ENCODE measurements around the gene SBNO2.

SBNO2 gene, protein sequence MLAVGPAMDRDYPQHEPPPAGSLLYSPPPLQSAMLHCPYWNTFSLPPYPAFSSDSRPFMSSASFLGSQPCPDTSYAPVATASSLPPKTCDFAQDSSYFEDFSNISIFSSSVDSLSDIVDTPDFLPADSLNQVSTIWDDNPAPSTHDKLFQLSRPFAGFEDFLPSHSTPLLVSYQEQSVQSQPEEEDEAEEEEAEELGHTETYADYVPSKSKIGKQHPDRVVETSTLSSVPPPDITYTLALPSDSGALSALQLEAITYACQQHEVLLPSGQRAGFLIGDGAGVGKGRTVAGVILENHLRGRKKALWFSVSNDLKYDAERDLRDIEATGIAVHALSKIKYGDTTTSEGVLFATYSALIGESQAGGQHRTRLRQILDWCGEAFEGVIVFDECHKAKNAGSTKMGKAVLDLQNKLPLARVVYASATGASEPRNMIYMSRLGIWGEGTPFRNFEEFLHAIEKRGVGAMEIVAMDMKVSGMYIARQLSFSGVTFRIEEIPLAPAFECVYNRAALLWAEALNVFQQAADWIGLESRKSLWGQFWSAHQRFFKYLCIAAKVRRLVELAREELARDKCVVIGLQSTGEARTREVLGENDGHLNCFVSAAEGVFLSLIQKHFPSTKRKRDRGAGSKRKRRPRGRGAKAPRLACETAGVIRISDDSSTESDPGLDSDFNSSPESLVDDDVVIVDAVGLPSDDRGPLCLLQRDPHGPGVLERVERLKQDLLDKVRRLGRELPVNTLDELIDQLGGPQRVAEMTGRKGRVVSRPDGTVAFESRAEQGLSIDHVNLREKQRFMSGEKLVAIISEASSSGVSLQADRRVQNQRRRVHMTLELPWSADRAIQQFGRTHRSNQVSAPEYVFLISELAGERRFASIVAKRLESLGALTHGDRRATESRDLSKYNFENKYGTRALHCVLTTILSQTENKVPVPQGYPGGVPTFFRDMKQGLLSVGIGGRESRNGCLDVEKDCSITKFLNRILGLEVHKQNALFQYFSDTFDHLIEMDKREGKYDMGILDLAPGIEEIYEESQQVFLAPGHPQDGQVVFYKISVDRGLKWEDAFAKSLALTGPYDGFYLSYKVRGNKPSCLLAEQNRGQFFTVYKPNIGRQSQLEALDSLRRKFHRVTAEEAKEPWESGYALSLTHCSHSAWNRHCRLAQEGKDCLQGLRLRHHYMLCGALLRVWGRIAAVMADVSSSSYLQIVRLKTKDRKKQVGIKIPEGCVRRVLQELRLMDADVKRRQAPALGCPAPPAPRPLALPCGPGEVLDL (N-terminal part only)
- 112 to 324 (median 162) reads per million in 9 experiments for total RNA-seq

DNA sequence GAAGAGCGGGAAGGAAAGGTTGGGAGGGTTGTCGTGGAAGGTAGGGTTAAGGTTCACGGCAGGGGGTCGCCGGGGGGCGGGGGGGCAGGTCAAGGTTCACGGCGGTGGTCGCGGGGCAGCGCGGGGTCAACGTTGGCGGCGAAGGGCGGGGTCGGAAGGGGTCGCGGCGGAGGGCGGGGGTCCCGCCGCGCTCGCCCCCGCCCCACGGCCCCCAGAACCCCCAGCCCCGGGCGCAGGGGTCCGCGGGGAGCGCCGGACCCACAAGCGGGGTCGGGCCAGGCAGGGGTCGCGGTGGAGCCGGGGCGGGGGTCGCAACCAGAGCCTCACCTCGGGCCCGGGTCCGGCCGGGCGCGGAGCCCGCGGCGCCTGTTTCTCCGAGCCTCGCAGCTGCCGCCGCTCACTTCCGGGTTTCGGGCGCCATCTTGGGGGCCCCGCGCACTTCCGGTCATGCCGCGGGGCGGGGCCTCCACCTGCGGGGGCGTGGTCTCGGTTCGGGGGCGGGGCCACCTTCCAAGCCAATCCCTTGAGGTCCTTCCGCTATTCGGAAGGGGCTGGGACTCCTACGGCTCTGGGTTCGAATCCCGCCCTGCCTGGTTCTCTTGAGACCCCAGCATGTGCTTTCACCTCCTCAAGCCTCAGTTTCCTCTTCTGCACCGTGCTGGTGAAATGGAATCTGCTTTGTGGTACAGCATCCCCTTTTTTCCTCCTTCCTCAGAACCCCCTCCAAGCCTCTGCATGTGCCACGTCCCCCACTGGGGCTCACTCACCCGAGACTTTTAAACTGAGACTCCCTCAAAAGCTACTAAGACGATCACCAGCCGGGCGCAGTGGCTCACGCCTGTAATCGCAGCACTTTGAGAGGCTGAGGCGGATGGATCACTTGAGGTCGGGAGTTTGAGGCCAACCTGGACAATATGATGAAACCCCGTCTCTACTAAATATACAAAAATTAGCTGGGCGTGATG is at the start of gene SBNO2:
TSS of gene SBNO2 (minus strand) at position 424 of the 965 bp plus-strand sequence. CDS start 19,992 bp downstream, outside the sequence.
- peaks cover 11% of the 10 kb centered on the region for H3K36me3 Mint-ChIP-seq (ENCODE audit: insufficient read depth)
- H3K4me3 Mint-ChIP-seq, result peak within 1 kb of the TSS; percentile 87 to 91
- no peaks in the 10 kb centered on the region for H3K27me3 Mint-ChIP-seq
- ATAC-seq (replicated peaks) (peak; percentile 92), DNase-seq (peak; percentile 91 to 95 (median 94))
- peak within 1 kb of the TSS; percentile 90 to 94 for H3K27ac Mint-ChIP-seq
- H3K9me3 Mint-ChIP-seq, result no peaks in the 10 kb centered on the region
- H3K4me1 Mint-ChIP-seq (ENCODE audit: low read depth in 2 of 2), result peaks cover 20 to 24% of the 10 kb centered on the region in 2 donors

GRCh38 chr19:1223018-1223855 is 49.2 kb upstream of the SBNO2 start:
- H3K4me1 Mint-ChIP-seq (ENCODE audit: low read depth in 2 of 2), result peaks cover 0 to under 1% of the 10 kb centered on the region in 2 donors
- H3K27ac Mint-ChIP-seq, result no peak overlapping the region
- no peaks in the 10 kb centered on the region for H3K9me3 Mint-ChIP-seq
- no peak overlapping the region for H3K4me3 Mint-ChIP-seq
- DNase-seq, result no peak
- ATAC-seq (replicated peaks), result no peak
- H3K27me3 Mint-ChIP-seq, result no peaks in the 10 kb centered on the region
- peaks cover 16% of the 10 kb centered on the region for H3K36me3 Mint-ChIP-seq (ENCODE audit: insufficient read depth)

- H3K9me3 Mint-ChIP-seq, result no peaks in the 10 kb centered on the region
- no peaks in the 10 kb centered on the region for H3K27me3 Mint-ChIP-seq
- no peak for ATAC-seq (replicated peaks)
- H3K36me3 Mint-ChIP-seq (ENCODE audit: insufficient read depth), result peaks cover 13% of the 10 kb centered on the region
- H3K4me1 Mint-ChIP-seq (ENCODE audit: low read depth in 2 of 2), result peaks cover 0 to 2% of the 10 kb centered on the region in 2 donors
- no peak for DNase-seq
- H3K27ac Mint-ChIP-seq, result no peak overlapping the region
- no peak overlapping the region for H3K4me3 Mint-ChIP-seq
Measured at GRCh38 chr19:1222394-1222793, 48.3 kb upstream of the SBNO2 start.

- no peaks in the 10 kb centered on the region for H3K9me3 Mint-ChIP-seq
- H3K27ac Mint-ChIP-seq, result no peak overlapping the region
- peaks cover 18% of the 10 kb centered on the region for H3K36me3 Mint-ChIP-seq (ENCODE audit: insufficient read depth)
- no peaks in the 10 kb centered on the region for H3K27me3 Mint-ChIP-seq
- peaks cover 2 to 3% of the 10 kb centered on the region in 2 donors for H3K4me1 Mint-ChIP-seq (ENCODE audit: low read depth in 2 of 2)
- DNase-seq, result no peak
- ATAC-seq (replicated peaks), result no peak
- H3K4me3 Mint-ChIP-seq, result no peak overlapping the region
Measured at GRCh38 chr19:1221904-1222255, 47.8 kb upstream of the SBNO2 start.

DNA sequence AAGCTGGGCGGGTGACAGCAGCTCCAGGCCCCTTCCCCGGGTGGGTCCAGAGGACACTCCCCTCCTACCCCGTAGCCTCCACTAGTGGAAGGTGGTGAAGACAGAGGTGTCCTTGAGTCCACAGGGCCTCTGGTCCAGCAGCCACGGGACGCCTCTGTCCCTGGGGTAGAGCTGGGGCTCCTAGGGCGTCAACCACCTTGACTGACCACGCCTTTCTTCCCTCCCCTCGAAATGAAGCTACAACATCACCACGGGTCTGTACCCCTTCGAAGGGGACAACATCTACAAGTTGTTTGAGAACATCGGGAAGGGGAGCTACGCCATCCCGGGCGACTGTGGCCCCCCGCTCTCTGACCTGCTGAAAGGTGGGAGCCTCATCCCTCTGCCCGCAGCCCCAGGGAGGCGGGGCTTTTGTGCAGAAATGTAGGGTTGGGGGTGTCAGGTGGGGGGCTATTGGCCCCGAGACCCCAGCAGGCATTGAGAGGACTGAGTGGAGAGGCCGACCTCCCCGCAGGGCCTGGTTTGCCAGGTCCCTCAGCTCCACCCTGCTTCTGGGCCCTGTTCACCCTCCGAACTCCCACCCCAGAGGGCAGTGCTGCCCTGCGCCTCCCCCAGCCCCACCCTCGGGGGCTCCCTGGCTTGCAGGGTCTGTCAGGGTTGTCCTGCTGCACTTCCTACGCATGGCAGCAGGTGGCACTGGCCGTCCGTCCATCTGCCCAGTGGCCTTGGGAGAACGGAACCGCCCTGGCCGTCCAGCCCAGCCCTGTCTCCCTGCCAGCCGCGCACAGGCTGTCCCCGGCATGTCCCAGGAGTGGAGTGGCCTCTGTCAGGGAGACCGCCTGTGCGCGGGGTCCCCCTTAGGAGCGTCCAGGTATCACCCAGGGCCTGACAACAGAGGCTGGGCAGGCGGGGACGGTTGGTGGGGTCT is 47.2 kb upstream of the SBNO2 start:
- no peak for DNase-seq
- ATAC-seq (replicated peaks), result no peak
- Mint-ChIP-seq H3K36me3 (ENCODE audit: insufficient read depth) (peaks cover 22% of the 10 kb centered on the region), H3K27me3 (no peaks in the 10 kb centered on the region), H3K4me3 (no peak overlapping the region), H3K4me1 (ENCODE audit: low read depth in 2 of 2) (peaks cover 2 to 3% of the 10 kb centered on the region in 2 donors), H3K9me3 (no peaks in the 10 kb centered on the region), H3K27ac (peak overlapping the region in 1 of 2 donors; percentile 41)

- no peak for DNase-seq
- Mint-ChIP-seq H3K27ac (peak overlapping the region in 1 of 2 donors; percentile 41), H3K4me1 (ENCODE audit: low read depth in 2 of 2) (peaks cover 3 to 4% of the 10 kb centered on the region in 2 donors), H3K9me3 (no peaks in the 10 kb centered on the region), H3K27me3 (no peaks in the 10 kb centered on the region), H3K4me3 (no peak overlapping the region), H3K36me3 (ENCODE audit: insufficient read depth) (peaks cover 22% of the 10 kb centered on the region)
- no peak for ATAC-seq (replicated peaks)
Measured at GRCh38 chr19:1220477-1220930, 46.4 kb upstream of the SBNO2 start.

DNA sequence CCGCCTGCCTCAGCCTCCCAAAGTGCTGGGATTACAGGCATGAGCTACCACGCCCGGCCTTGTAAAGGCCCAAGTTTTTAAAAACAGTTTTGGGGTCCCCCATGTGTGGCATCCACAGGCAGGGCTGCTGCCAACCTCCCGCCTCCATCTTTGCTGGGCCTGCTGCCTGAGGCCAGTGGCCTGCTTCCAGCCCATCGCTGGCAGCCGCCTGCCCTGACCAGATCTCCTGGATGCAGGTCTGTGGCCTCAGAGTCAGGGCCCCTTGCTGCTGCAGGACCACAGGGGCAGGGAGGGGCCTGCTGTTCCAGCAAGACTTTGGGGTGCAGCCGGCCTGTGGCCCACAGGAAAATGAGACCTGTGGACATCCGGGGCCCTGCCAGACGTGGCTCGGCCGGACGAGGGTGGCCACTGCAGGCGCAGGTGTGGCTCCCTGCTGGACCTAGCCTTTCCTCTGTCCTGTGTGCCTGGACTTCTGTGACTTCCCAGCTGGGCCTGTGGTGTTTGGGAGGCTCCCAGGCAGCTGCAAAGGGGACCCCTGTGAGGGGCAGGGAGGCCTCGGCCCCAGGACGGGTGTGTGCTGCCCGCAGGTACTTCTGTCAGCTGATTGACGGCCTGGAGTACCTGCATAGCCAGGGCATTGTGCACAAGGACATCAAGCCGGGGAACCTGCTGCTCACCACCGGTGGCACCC is 45.9 kb upstream of the SBNO2 start:
- Mint-ChIP-seq H3K27ac (no peak overlapping the region), H3K9me3 (no peaks in the 10 kb centered on the region), H3K4me3 (no peak overlapping the region), H3K27me3 (no peaks in the 10 kb centered on the region), H3K36me3 (ENCODE audit: insufficient read depth) (peaks cover 21% of the 10 kb centered on the region), H3K4me1 (ENCODE audit: low read depth in 2 of 2) (peaks cover 3 to 4% of the 10 kb centered on the region in 2 donors)
- DNase-seq, result no peak
- ATAC-seq (replicated peaks), result no peak

GRCh38 chr19:1218751-1219567 is 44.9 kb upstream of the SBNO2 start:
- no peak overlapping the region for H3K27ac Mint-ChIP-seq
- ATAC-seq (replicated peaks), result no peak
- no peak overlapping the region for H3K4me3 Mint-ChIP-seq
- no peaks in the 10 kb centered on the region for H3K27me3 Mint-ChIP-seq
- H3K9me3 Mint-ChIP-seq, result no peaks in the 10 kb centered on the region
- H3K4me1 Mint-ChIP-seq (ENCODE audit: low read depth in 2 of 2), result peaks cover 5 to 7% of the 10 kb centered on the region in 2 donors
- H3K36me3 Mint-ChIP-seq (ENCODE audit: insufficient read depth), result peaks cover 24% of the 10 kb centered on the region
- DNase-seq, result no peak

GRCh38 chr19:1217366-1217765 is 43.3 kb upstream of the SBNO2 start:
- Mint-ChIP-seq H3K36me3 (ENCODE audit: insufficient read depth) (peaks cover 32% of the 10 kb centered on the region), H3K27ac (peak overlapping the region in 1 of 2 donors; percentile 41)
- DNase-seq, result no peak

DNA sequence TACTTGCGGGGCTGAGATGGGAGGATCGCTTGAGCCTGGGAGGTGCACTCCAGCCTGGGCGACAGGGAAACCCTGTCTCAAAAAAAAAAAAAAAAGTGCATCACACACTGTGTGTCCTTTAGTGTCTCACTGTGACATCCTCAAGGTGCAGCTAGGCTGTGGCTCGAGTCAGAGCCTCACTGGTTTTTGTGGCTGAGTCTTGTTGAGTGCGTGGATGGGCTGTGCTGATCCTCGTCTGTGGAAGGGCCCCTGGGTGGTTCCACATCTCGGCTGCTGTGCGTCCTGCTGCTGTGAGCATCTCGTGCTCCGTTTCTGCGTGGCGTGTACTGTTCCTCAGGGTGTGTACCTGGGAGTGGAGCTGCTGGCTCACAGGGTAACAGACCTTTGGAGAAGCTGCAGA is 42.7 kb upstream of the SBNO2 start:
- no peak for DNase-seq
- Mint-ChIP-seq H3K27ac (no peak overlapping the region), H3K4me1 (ENCODE audit: low read depth in 2 of 2) (peaks cover 16 to 17% of the 10 kb centered on the region in 2 donors), H3K9me3 (no peaks in the 10 kb centered on the region), H3K36me3 (ENCODE audit: insufficient read depth) (peaks cover 34% of the 10 kb centered on the region), H3K4me3 (no peak overlapping the region), H3K27me3 (no peaks in the 10 kb centered on the region)
- ATAC-seq (replicated peaks), result no peak

More at GRCh38 chr19:1217366-1217765, 43.3 kb upstream of the SBNO2 start:
- Mint-ChIP-seq H3K4me1 (ENCODE audit: low read depth in 2 of 2) (peaks cover 15 to 17% of the 10 kb centered on the region in 2 donors), H3K27me3 (no peaks in the 10 kb centered on the region), H3K4me3 (no peak overlapping the region), H3K9me3 (no peaks in the 10 kb centered on the region)
- no peak for ATAC-seq (replicated peaks)
